ENCODE measurements around the gene ILK. TPM values are rescaled to one million over a fixed set of nuclear protein-coding genes. Genes with fewer than 3 reads are reported as not detected.

Gene ILK
- total and polyA plus RNA-seq, 2 donors (not counting 3 experiments of a cell fraction or from before 2014, with no cell fraction given): 221 to 296 TPM

GRCh38 chr11:6640985-6641701, 37.6 kb downstream of the ILK start:
- H3K4me1 ChIP-seq (ENCODE audit: control insufficient read depth, extremely low read depth, insufficient read depth, low read length): peaks cover 38% of the 10 kb centered on the region
- no peak for TF ChIP-seq EZH2 (IDR thresholded peaks at IDR 0.05; ENCODE audit: borderline replicate concordance, low read depth, low read length, severe bottlenecking)
- TF ChIP-seq MYC (IDR thresholded peaks at IDR 0.05; ENCODE audit: low read depth, low read length): no peak
- TF ChIP-seq, protein P1, sequence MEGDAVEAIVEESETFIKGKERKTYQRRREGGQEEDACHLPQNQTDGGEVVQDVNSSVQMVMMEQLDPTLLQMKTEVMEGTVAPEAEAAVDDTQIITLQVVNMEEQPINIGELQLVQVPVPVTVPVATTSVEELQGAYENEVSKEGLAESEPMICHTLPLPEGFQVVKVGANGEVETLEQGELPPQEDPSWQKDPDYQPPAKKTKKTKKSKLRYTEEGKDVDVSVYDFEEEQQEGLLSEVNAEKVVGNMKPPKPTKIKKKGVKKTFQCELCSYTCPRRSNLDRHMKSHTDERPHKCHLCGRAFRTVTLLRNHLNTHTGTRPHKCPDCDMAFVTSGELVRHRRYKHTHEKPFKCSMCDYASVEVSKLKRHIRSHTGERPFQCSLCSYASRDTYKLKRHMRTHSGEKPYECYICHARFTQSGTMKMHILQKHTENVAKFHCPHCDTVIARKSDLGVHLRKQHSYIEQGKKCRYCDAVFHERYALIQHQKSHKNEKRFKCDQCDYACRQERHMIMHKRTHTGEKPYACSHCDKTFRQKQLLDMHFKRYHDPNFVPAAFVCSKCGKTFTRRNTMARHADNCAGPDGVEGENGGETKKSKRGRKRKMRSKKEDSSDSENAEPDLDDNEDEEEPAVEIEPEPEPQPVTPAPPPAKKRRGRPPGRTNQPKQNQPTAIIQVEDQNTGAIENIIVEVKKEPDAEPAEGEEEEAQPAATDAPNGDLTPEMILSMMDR (IDR thresholded peaks at IDR 0.05; ENCODE audit: extremely low read depth in 1 of 2, insufficient read depth in 1 of 2, low read depth in 1 of 2, low read length in 2 of 2): no peak
- ChIA-PET CTCF (interaction anchor here (0.9 to 1.0 kb wide), 3 partner anchors 10 to 42 kb away, joined by 3 to 5 read pairs (median 4); partner anchors contain the start of gene MRPL17), POLR2A (no interaction called here)
- H2AFZ ChIP-seq (ENCODE audit: low read depth, low read length): no peak overlapping the region
- H3K79me2 ChIP-seq (ENCODE audit: control insufficient read depth, insufficient read depth, low read length): peaks cover 5% of the 10 kb centered on the region
- no peaks in the 10 kb centered on the region for H3K9me3 ChIP-seq (replicated peaks; ENCODE audit: control insufficient read depth, insufficient read depth, low read length)
- DNase-seq (ENCODE audit: low read depth, low spot score) (no peak), FAIRE-seq (no peak)
- no peaks in the 10 kb centered on the region for H4K20me1 ChIP-seq (replicated peaks; ENCODE audit: control insufficient read depth, extremely low read depth, insufficient read depth, low read length)
- H3K27ac ChIP-seq (ENCODE audit: insufficient read depth, low read depth, low read length): no peak overlapping the region
- H3K4me3 ChIP-seq (replicated peaks in 1 of 3; ENCODE audit: insufficient read depth in 1 of 3, low read depth in 1 of 3, low read length in 3 of 3): no peak overlapping the region
- no peak overlapping the region for H3K4me2 ChIP-seq (ENCODE audit: insufficient read depth, low read length)
- dilution Hi-C loops (cut with MboI; ENCODE audit: extremely low pct_ligation_motif_present, low sequenced_read_pairs): no loop called here
- H3K27me3 ChIP-seq (ENCODE audit: control insufficient read depth in 2 of 2, insufficient read depth in 2 of 2, low read length in 2 of 2): no peaks in the 10 kb centered on the region
- H3K9me1 ChIP-seq (replicated peaks; ENCODE audit: control insufficient read depth, extremely low read depth, insufficient read depth, low read length): no peaks in the 10 kb centered on the region
- H3K36me3 ChIP-seq (ENCODE audit: control insufficient read depth in 2 of 2, extremely low read depth in 1 of 2, insufficient read depth in 2 of 2, low read length in 2 of 2): peaks cover 0 to 17% of the 10 kb centered on the region in 2 experiments
- no peak overlapping the region for H3K9ac ChIP-seq (replicated peaks; ENCODE audit: extremely low read depth, insufficient read depth, low read length)
- intact Hi-C loops (cut with micrococcal nuclease): no loop called here
- BruUV-seq (replicated peaks): no TSS peak

DNA sequence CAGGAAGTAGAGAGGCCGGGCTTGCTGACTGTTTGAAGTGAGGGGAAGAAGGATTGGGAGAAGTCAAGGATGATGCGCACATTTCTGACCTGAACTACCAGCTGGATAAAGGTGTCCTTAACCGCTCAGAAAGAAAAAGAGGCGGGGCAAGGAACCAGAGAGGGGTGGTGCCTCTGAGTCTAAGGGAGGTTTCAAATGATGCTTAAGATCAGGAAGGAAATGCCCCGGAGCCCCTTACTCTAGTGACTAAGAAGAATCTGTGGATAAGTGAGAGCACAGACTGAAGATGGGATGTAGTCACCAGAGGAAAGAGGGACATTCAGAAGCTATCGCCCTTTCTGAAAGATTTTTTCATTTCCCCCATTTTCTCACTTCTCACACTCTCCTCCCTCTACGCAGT, 39.4 kb downstream of the ILK start:
- ChIA-PET CTCF (no interaction called here), POLR2A (no interaction called here)
- no peaks in the 10 kb centered on the region for H3K9me1 ChIP-seq (replicated peaks; ENCODE audit: control insufficient read depth, extremely low read depth, insufficient read depth, low read length)
- H3K9me3 ChIP-seq (replicated peaks; ENCODE audit: control insufficient read depth, insufficient read depth, low read length): no peaks in the 10 kb centered on the region
- peaks cover 38% of the 10 kb centered on the region for H3K4me1 ChIP-seq (ENCODE audit: control insufficient read depth, extremely low read depth, insufficient read depth, low read length)
- no peak overlapping the region for H3K9ac ChIP-seq (replicated peaks; ENCODE audit: extremely low read depth, insufficient read depth, low read length)
- dilution Hi-C loops (cut with MboI; ENCODE audit: extremely low pct_ligation_motif_present, low sequenced_read_pairs) (no loop called here), intact Hi-C loops (cut with micrococcal nuclease) (no loop called here)
- BruUV-seq (replicated peaks): no TSS peak
- DNase-seq (ENCODE audit: low read depth, low spot score) (no peak), FAIRE-seq (peak; percentile 65)
- H3K4me3 ChIP-seq (replicated peaks in 1 of 3; ENCODE audit: insufficient read depth in 1 of 3, low read depth in 1 of 3, low read length in 3 of 3): no peak overlapping the region
- peaks cover 0 to 17% of the 10 kb centered on the region in 2 experiments for H3K36me3 ChIP-seq (ENCODE audit: control insufficient read depth in 2 of 2, extremely low read depth in 1 of 2, insufficient read depth in 2 of 2, low read length in 2 of 2)
- H3K4me2 ChIP-seq (ENCODE audit: insufficient read depth, low read length): no peak overlapping the region
- no peaks in the 10 kb centered on the region for H3K27me3 ChIP-seq (ENCODE audit: control insufficient read depth in 2 of 2, insufficient read depth in 2 of 2, low read length in 2 of 2)
- no peaks in the 10 kb centered on the region for H4K20me1 ChIP-seq (replicated peaks; ENCODE audit: control insufficient read depth, extremely low read depth, insufficient read depth, low read length)
- no peak overlapping the region for H3K27ac ChIP-seq (ENCODE audit: insufficient read depth, low read depth, low read length)
- H2AFZ ChIP-seq (ENCODE audit: low read depth, low read length): no peak overlapping the region
- H3K79me2 ChIP-seq (ENCODE audit: control insufficient read depth, insufficient read depth, low read length): peaks cover 4% of the 10 kb centered on the region
- TF ChIP-seq EZH2 (IDR thresholded peaks at IDR 0.05; ENCODE audit: borderline replicate concordance, low read depth, low read length, severe bottlenecking): no peak
- no peak for TF ChIP-seq POLR2A (IDR thresholded peaks at IDR 0.05; ENCODE audit: low read depth, low read length)
- no peak for TF ChIP-seq POLR2AphosphoS5 (IDR thresholded peaks at IDR 0.05; ENCODE audit: insufficient read depth, low read depth, low read length)
- TF ChIP-seq FOS (IDR thresholded peaks at IDR 0.05; ENCODE audit: borderline replicate concordance, insufficient read depth, low read length): no peak
- TF ChIP-seq JUN (IDR thresholded peaks at IDR 0.05; ENCODE audit: borderline replicate concordance, insufficient read depth, insufficient read length, low read depth): no peak
- TF ChIP-seq MYC (IDR thresholded peaks at IDR 0.05; ENCODE audit: low read depth, low read length): no peak
- TF ChIP-seq, protein P2, sequence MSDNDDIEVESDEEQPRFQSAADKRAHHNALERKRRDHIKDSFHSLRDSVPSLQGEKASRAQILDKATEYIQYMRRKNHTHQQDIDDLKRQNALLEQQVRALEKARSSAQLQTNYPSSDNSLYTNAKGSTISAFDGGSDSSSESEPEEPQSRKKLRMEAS (IDR thresholded peaks at IDR 0.05; ENCODE audit: insufficient read depth, insufficient read length): no peak
- no peak for TF ChIP-seq GATA2 (IDR thresholded peaks at IDR 0.05; ENCODE audit: insufficient read depth, insufficient read length, low read depth, low read length)
- TF ChIP-seq, protein P1 (IDR thresholded peaks at IDR 0.05; ENCODE audit: extremely low read depth in 1 of 2, insufficient read depth in 1 of 2, low read depth in 1 of 2, low read length in 2 of 2): no peak

All from endothelial cell of umbilical vein (primary cell).